B cell (primary cell): ENCODE measurements around the gene TTC23. TPM values are rescaled to one million over a fixed set of nuclear protein-coding genes. Genes with fewer than 3 reads are reported as not detected.

Experiments used
- ATAC-seq: fragments of 200-7000 bp; cut with Tn5 transposase; one replicate; pipeline ENCODE4 v1.10.0; 2021; ENCODE audit warnings: low read depth, mild to moderate bottlenecking, moderate number of reproducible peaks, moderate library complexity
- CTCF ChIA-PET: fragments of 350-600 bp; sonication (Branson Sonifier 250); formaldehyde crosslinking; loops from one replicate; lab custom pipeline; 2021; ENCODE audit warnings: antibody characterized with exemption, inconsistent platforms; lab: Charles Lee
- POLR2A ChIA-PET: fragments of 350-600 bp; sonication (Branson Sonifier 250); formaldehyde crosslinking; loops from one replicate; lab custom pipeline; 2021; ENCODE audit warnings: antibody characterized with exemption; lab: Charles Lee
- DNase-seq: peaks from one replicate; pipeline ENCODE4 v3.0.0; 2013
- H2AFZ ChIP-seq: 2 replicates; pipeline ENCODE4 v1.6.1; 2012; ENCODE audit warnings: mild to moderate bottlenecking, low read depth, low read length; ENCODE audit not compliant: insufficient read depth, poor library complexity, severe bottlenecking
- H3K27ac ChIP-seq, 2 donors: 1 replicate in 1 of 2; 2 replicates in 1 of 2; pipeline ENCODE4 v1.5.1; 2012 to 2013; ENCODE audit warnings: low read length in 2 of 2, mild to moderate bottlenecking in 2 of 2, moderate library complexity in 1 of 2
- H3K27me3 ChIP-seq, 4 experiments: fragments of 200-600 bp in 1 of 4; sonication (generic) in 1 of 4; replicated peaks in 1 of 4; 1 replicate in 2 of 4; 2 replicates in 2 of 4; pipeline versions ENCODE4 v1.6.1 to v1.7.0; 2013 to 2016; ENCODE audit warnings: low read length in 3 of 4, mild to moderate bottlenecking in 2 of 4, mixed read lengths in 1 of 4, moderate library complexity in 1 of 4; ENCODE audit not compliant: insufficient read depth in 4 of 4, control insufficient read depth in 3 of 4; ENCODE audit errors: control extremely low read depth in 1 of 4
- H3K36me3 ChIP-seq, 2 experiments: replicated peaks in 1 of 2; 1 replicate in 1 of 2; 2 replicates in 1 of 2; pipeline versions ENCODE4 v1.6.1 to v1.7.1; 2013; ENCODE audit warnings: low read length in 1 of 2; ENCODE audit not compliant: insufficient read depth in 2 of 2, control insufficient read depth in 1 of 2; ENCODE audit errors: control extremely low read depth in 1 of 2, extremely low read depth in 1 of 2
- H3K4me1 ChIP-seq, 2 donors: fragments of 200-600 bp in 1 of 2; sonication (generic) in 1 of 2; 1 replicate in 1 of 2; 2 replicates in 1 of 2; pipeline versions ENCODE4 v1.5.1 to v1.6.1; 2013 to 2017; ENCODE audit warnings: low read length in 2 of 2; ENCODE audit not compliant: control insufficient read depth in 2 of 2, insufficient read depth in 2 of 2
- H3K4me2 ChIP-seq: replicated peaks from 2 replicates; pipeline ENCODE3; 2012; ENCODE audit warnings: mild to moderate bottlenecking, low read depth, low read length; ENCODE audit not compliant: poor library complexity, severe bottlenecking
- H3K4me3 ChIP-seq, 5 experiments: fragments of 200-600 bp in 1 of 5; sonication (generic) in 1 of 5; 1 replicate in 3 of 5; 2 replicates in 2 of 5; pipeline versions ENCODE4 v1.5.1 to v1.7.0; 2011 to 2016; ENCODE audit warnings: low read length in 4 of 5, mild to moderate bottlenecking in 4 of 5, low read depth in 2 of 5, control low read depth in 1 of 5, moderate library complexity in 1 of 5; ENCODE audit not compliant: insufficient read depth in 1 of 5; ENCODE audit errors: control extremely low read depth in 1 of 5, extremely low read depth in 1 of 5
- H3K79me2 ChIP-seq: fragments of 200-600 bp; sonication (generic); one replicate; pipeline ENCODE4 v1.6.0; 2016; ENCODE audit warnings: low read length; ENCODE audit not compliant: control insufficient read depth, insufficient read depth
- H3K9ac ChIP-seq: fragments of 200-600 bp; sonication (generic); 2 replicates; pipeline ENCODE4 v1.6.1; 2017; ENCODE audit warnings: mild to moderate bottlenecking, low read length, moderate library complexity
- H3K9me3 ChIP-seq, 3 donors: one replicate each; pipeline versions ENCODE4 v1.6.1 to v1.7.1; 2013; ENCODE audit warnings: low read length in 2 of 3; ENCODE audit not compliant: control insufficient read depth in 2 of 3, insufficient read depth in 1 of 3; ENCODE audit errors: control extremely low read depth in 1 of 3
- H4K20me1 ChIP-seq: 2 replicates; pipeline ENCODE4 v1.6.0; 2012; ENCODE audit warnings: mild to moderate bottlenecking, low read length; ENCODE audit not compliant: insufficient read depth, control insufficient read depth, poor library complexity, severe bottlenecking
- H3K27ac Mint-ChIP-seq: one replicate; pipeline ENCODE4 v1.8.0; 2021; ENCODE audit warnings: mixed read lengths
- H3K27me3 Mint-ChIP-seq: one replicate; pipeline ENCODE4 v1.8.0; 2021; ENCODE audit warnings: mixed read lengths
- H3K4me1 Mint-ChIP-seq: one replicate; pipeline ENCODE4 v1.8.0; 2021; ENCODE audit warnings: mixed read lengths
- H3K4me3 Mint-ChIP-seq: one replicate; pipeline ENCODE4 v1.8.0; 2021; ENCODE audit warnings: mixed read lengths
- H3K9me3 Mint-ChIP-seq: one replicate; pipeline ENCODE4 v1.8.0; 2022; ENCODE audit warnings: mixed read lengths; ENCODE audit not compliant: insufficient read depth
- CTCF ChIP-seq: fragments of 200-600 bp; IDR thresholded peaks from one replicate; pipeline ENCODE4 v1.8.0; 2022; ENCODE audit warnings: antibody characterized with exemption, mild to moderate bottlenecking
- EZH2 ChIP-seq: IDR thresholded peaks from 2 replicates; pipeline ENCODE4 v1.6.1; 2012; ENCODE audit warnings: borderline replicate concordance, low read depth, mild to moderate bottlenecking, moderate library complexity, low read length; ENCODE audit not compliant: insufficient read depth, poor library complexity, severe bottlenecking
- WGBS: methylation state at CpG from one replicate; pipeline ENCODE4 v1.1.5; 2013; ENCODE audit warnings: missing lambda C conversion rate; ENCODE audit not compliant: insufficient coverage; 5-methylcytosine and 5-hydroxymethylcytosine counted together
- intact Hi-C: fragments of 100-400 bp; cut with micrococcal nuclease; formaldehyde crosslinking; loops from one replicate; pipeline ENCODE4 v1.10.0; 2022
- polyA plus RNA-seq: library from polyadenylated mRNA; depleted of rRNA; stranded (reverse); fragments of >200 nt; gene quantifications from 2 replicates; pipeline ENCODE4 v1.2.3, GENCODE V29; 2012
- total RNA-seq, 2 donors: library from RNA; stranded (reverse); fragments of 120-200 nt in 1 of 2; gene quantifications; 1 replicate in 1 of 2; 2 replicates in 1 of 2; pipeline versions ENCODE4 v1.2.3 to v1.2.4, GENCODE V29; 2013 to 2022

Gene TTC23
- total and polyA plus RNA-seq, 2 donors (not counting 1 experiment from before 2014, with no cell fraction given), result 0.15 to 1.9 TPM

DNA sequence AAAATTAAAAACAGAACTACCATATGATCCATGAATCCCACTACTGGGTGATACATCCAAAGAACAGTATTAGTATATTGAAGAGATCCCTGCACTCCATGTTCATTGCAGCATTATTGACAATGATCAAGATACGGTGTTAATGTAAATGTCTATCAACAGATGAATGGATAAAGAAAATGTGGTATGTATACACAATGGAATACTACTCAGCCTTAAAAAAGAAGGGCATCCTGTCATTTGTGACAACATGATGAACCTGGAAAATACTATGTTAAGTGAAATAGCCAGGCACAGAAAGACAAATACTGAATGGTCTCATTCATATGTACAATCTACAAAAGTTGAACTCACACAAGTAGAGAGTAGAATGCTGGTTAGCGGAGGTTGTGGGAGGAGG lies 16.6 kb downstream of the TTC23 start:
- no peak overlapping the region for H3K27ac Mint-ChIP-seq
- CTCF ChIA-PET, result no interaction called here

GRCh38 chr15:99230867-99231266 lies 18.5 kb downstream of the TTC23 start:
- no peak for ATAC-seq
- Histone ChIP-seq H3K9me3 (peaks cover 0 to 4% (median 2%) of the 10 kb centered on the region in 3 donors), H3K4me2 (no peak overlapping the region), H3K79me2 (no peaks in the 10 kb centered on the region), H3K27me3 (no peaks in the 10 kb centered on the region), H3K4me1 (no peaks in the 10 kb centered on the region), H3K36me3 (no peaks in the 10 kb centered on the region), H3K27ac (no peak overlapping the region), H3K9ac (no peak overlapping the region), H3K4me3 (no peak overlapping the region), H2AFZ (no peak overlapping the region), H4K20me1 (no peaks in the 10 kb centered on the region)
- Mint-ChIP-seq H3K9me3 (peaks cover 5% of the 10 kb centered on the region), H3K4me1 (no peaks in the 10 kb centered on the region), H3K27ac (no peak overlapping the region), H3K27me3 (no peaks in the 10 kb centered on the region), H3K4me3 (no peak overlapping the region)
- intact Hi-C loops, result no loop called here
- no CpG with 5 or more reads among the region's 4 CpGs for WGBS
- DNase-seq, result no peak
- TF ChIP-seq EZH2, result no peak
- ChIA-PET POLR2A (no interaction called here), CTCF (no interaction called here)

More for the DNA sequence above, 16.6 kb downstream of the TTC23 start:
- ATAC-seq (no peak), DNase-seq (no peak)
- no peaks in the 10 kb centered on the region for H3K27me3 ChIP-seq
- no peak overlapping the region for H3K9ac ChIP-seq
- no peaks in the 10 kb centered on the region for H3K4me1 ChIP-seq
- intact Hi-C loops, result no loop called here
- Mint-ChIP-seq H3K4me1 (no peaks in the 10 kb centered on the region), H3K9me3 (peaks cover 5% of the 10 kb centered on the region), H3K4me3 (no peak overlapping the region), H3K27me3 (no peaks in the 10 kb centered on the region)
- no peak overlapping the region for H3K27ac ChIP-seq
- no peak for TF ChIP-seq CTCF
- no peak for TF ChIP-seq EZH2
- H2AFZ ChIP-seq, result no peak overlapping the region
- no peak overlapping the region for H3K4me2 ChIP-seq
- H3K4me3 ChIP-seq, result no peak overlapping the region
- H3K79me2 ChIP-seq, result no peaks in the 10 kb centered on the region
- no peaks in the 10 kb centered on the region for H4K20me1 ChIP-seq
- H3K36me3 ChIP-seq, result no peaks in the 10 kb centered on the region
- peaks cover 0 to 4% (median 2%) of the 10 kb centered on the region in 3 donors for H3K9me3 ChIP-seq
- POLR2A ChIA-PET, result no interaction called here
- WGBS, result no CpG with 5 or more reads among the region's 2 CpGs
